Kidney (tissue), 14 donors: Measurements from ENCODE around the gene ZNF672. TPM values are rescaled to one million over a fixed set of nuclear protein-coding genes. Genes with fewer than 3 reads are reported as not detected.

ENCODE experiments used
- DNase-seq, 5 donors: peaks; one replicate each; pipeline ENCODE4 v3.0.0-alpha.2; 2013 to 2020
- FAIRE-seq: peaks from 2 replicates; lab custom pipeline; 2012; peaks lifted over from hg19 to GRCh38; lab: Jason Lieb, UNC
- H3K27ac ChIP-seq, 2 donors: one replicate each; pipeline ENCODE4 v1.7.0; 2013; ENCODE audit warnings: low read depth in 2 of 2, low read length in 2 of 2, inconsistent platforms in 1 of 2
- H3K27me3 ChIP-seq: one replicate; pipeline ENCODE4 v1.7.1; 2013; ENCODE audit warnings: low read length, inconsistent platforms; ENCODE audit not compliant: control insufficient read depth, insufficient read depth
- H3K36me3 ChIP-seq, 3 donors: one replicate each; pipeline versions ENCODE4 v1.7.0 to v1.7.1; 2013; ENCODE audit warnings: low read length in 3 of 3, control low read depth in 1 of 3, inconsistent platforms in 1 of 3; ENCODE audit not compliant: insufficient read depth in 3 of 3, control insufficient read depth in 2 of 3
- H3K4me1 ChIP-seq, 3 donors: one replicate each; pipeline versions ENCODE4 v1.7.0 to v1.7.1; 2013; ENCODE audit warnings: low read length in 3 of 3, inconsistent platforms in 1 of 3, low read depth in 1 of 3; ENCODE audit not compliant: control insufficient read depth in 2 of 3, insufficient read depth in 2 of 3
- H3K4me3 ChIP-seq, 3 donors: one replicate each; pipeline versions ENCODE4 v1.7.0 to v1.8.1; 2013; ENCODE audit warnings: low read length in 3 of 3, control low read depth in 1 of 3, inconsistent platforms in 1 of 3
- H3K9ac ChIP-seq, 3 donors: one replicate each; pipeline versions ENCODE4 v1.7.0 to v1.7.1; 2013; ENCODE audit warnings: low read length in 3 of 3, control low read depth in 1 of 3, inconsistent platforms in 1 of 3
- H3K9me3 ChIP-seq, 3 donors: one replicate each; pipeline versions ENCODE4 v1.7.0 to v1.7.1; 2013; ENCODE audit warnings: low read length in 3 of 3, control low read depth in 1 of 3, inconsistent platforms in 1 of 3; ENCODE audit not compliant: control insufficient read depth in 2 of 3, insufficient read depth in 1 of 3
- CTCF ChIP-seq: IDR thresholded peaks from 3 replicates; pipeline ENCODE4 v1.5.1; 2012; ENCODE audit warnings: mild to moderate bottlenecking, moderate library complexity, borderline replicate concordance; ENCODE audit not compliant: insufficient read depth; ENCODE audit errors: extremely low read depth
- intact Hi-C: fragments of 100-400 bp; cut with DNase I; formaldehyde crosslinking; loops from one replicate; pipeline ENCODE4 v1.11.1; 2022
- polyA plus RNA-seq: library from polyadenylated mRNA; stranded (reverse); fragments of 350-450 nt; fragmentation: Illumina TruSeq; extraction: RNeasy Lipid Tissue Mini Kit (QIAGEN cat#74804); gene quantifications from one replicate; pipeline ENCODE4 v1.2.3, GENCODE V29; 2014; ENCODE audit warnings: low read depth, low replicate concordance; ENCODE audit not compliant: insufficient read depth
- total RNA-seq: library from RNA; stranded (reverse); fragmentation: NEBNext Ultra II Directional; extraction: Animal tissue kit (Norgen Biotek cat#: 25700); gene quantifications from one replicate; pipeline ENCODE4 v1.2.1, GENCODE V29; 2021
- donor health status: control.
- donor health status: control.
- donor health status: control.
- donor health status: control.
- donor health status: control.
- donor health status: DM: yes; HTN: yes; CAD: no.
- donor health status: Normal renal cell carcinoma (clear cell type).

ZNF672 gene
- total and polyA plus RNA-seq, 2 donors from 2014 or later, result 25.0 to 28.6 TPM

- TF ChIP-seq CTCF, result no peak
- no peak overlapping the region for H3K27ac ChIP-seq
- H3K9ac ChIP-seq, result no peak overlapping the region
- FAIRE-seq (no peak), DNase-seq (no peak)
- intact Hi-C loops, result no loop called here
- H3K9me3 ChIP-seq, result no peaks in the 10 kb centered on the region
- no peaks in the 10 kb centered on the region for H3K4me1 ChIP-seq
- H3K4me3 ChIP-seq, result no peak overlapping the region
- no peaks in the 10 kb centered on the region for H3K27me3 ChIP-seq
- peaks cover 0 to 24% (median 24%) of the 10 kb centered on the region in 3 donors for H3K36me3 ChIP-seq
Observed at GRCh38 chr1:248851390-248851789, 13.4 kb downstream of the ZNF672 start.

- DNase-seq (peak in 1 of 5 donors; percentile 3), FAIRE-seq (no peak)
- no peak overlapping the region for H3K9ac ChIP-seq
- no peaks in the 10 kb centered on the region for H3K9me3 ChIP-seq
- intact Hi-C loops, result no loop called here
- no peaks in the 10 kb centered on the region for H3K27me3 ChIP-seq
- H3K4me3 ChIP-seq, result no peak overlapping the region
- peaks cover 0 to 16% (median 14%) of the 10 kb centered on the region in 3 donors for H3K36me3 ChIP-seq
- no peak overlapping the region for H3K27ac ChIP-seq
- no peak for TF ChIP-seq CTCF
- peaks cover 0 to 4% (median 0%) of the 10 kb centered on the region in 3 donors for H3K4me1 ChIP-seq
Observed at GRCh38 chr1:248852481-248853405, 14.7 kb downstream of the ZNF672 start.

GRCh38 chr1:248853663-248854375 lies 15.8 kb downstream of the ZNF672 start:
- Histone ChIP-seq H3K27me3 (no peaks in the 10 kb centered on the region), H3K36me3 (peaks cover 0 to 14% (median 5%) of the 10 kb centered on the region in 3 donors), H3K4me1 (peaks cover 0 to 12% (median 0%) of the 10 kb centered on the region in 3 donors), H3K27ac (no peak overlapping the region), H3K9ac (no peak overlapping the region), H3K9me3 (no peaks in the 10 kb centered on the region), H3K4me3 (no peak overlapping the region)
- FAIRE-seq, result no peak
- TF ChIP-seq CTCF, result no peak
- DNase-seq, result no peak
- intact Hi-C loops, result no loop called here
